Fibroblast of mammary gland (primary cell): ENCODE results near the gene PRELP.
"Not testable (repeated sequence)": the region's sequence is repeated elsewhere in the genome, so short reads cannot be mapped to it uniquely, and the experiment has no call there.

Experiments
- DNase-seq: peaks from one replicate; pipeline ENCODE4 v3.0.0-alpha.2; 2010; ENCODE audit warnings: low read depth
- H3K4me3 ChIP-seq: 2 replicates; pipeline ENCODE4 v1.5.1; 2011; ENCODE audit warnings: low read depth, mild to moderate bottlenecking, low read length, moderate library complexity; ENCODE audit not compliant: control insufficient read depth
- CTCF ChIP-seq: conservative IDR thresholded peaks from 2 replicates; pipeline ENCODE4 v1.5.1; 2011; ENCODE audit warnings: low read depth, low read length, inconsistent platforms; ENCODE audit not compliant: control insufficient read depth, insufficient read depth

The PRELP gene

GRCh38 chr1:203512848-203513584 is 37.4 kb downstream of the PRELP start:
- peak; percentile 94 for DNase-seq
- H3K4me3 ChIP-seq, result no peak overlapping the region

GRCh38 chr1:203513585-203514031 is 38.0 kb downstream of the PRELP start:
- H3K4me3 ChIP-seq, result no peak overlapping the region
- no peak for TF ChIP-seq CTCF
- no peak for DNase-seq

More at GRCh38 chr1:203512848-203513584, 37.4 kb downstream of the PRELP start:
- no peak for TF ChIP-seq CTCF

DNA sequence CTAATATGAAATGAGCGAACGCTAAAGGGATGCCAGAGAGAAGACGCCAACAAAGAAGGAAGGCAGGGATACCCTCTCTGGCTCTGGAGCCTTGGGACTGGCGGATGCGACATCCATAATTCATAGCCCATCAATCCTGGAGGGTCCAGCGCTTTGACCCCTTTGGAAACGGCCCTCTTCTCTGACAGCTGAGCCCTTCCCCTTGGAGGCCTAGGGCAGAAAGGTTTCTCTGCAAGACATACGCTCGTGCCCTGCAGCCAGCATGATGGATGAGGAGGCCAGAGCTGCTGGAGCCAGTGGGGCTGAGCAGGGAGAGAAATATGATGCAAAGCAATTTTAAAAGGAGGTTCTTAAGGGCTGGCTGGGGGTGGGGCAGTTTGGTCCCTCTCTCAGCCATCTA is 40.6 kb downstream of the PRELP start:
- H3K4me3 ChIP-seq, result no peak overlapping the region
- TF ChIP-seq CTCF, result no peak
- DNase-seq, result no peak

GRCh38 chr1:203516906-203517305 is 41.3 kb downstream of the PRELP start:
- DNase-seq, result no peak
- H3K4me3 ChIP-seq, result no peak overlapping the region
- no peak for TF ChIP-seq CTCF

- DNase-seq, result no peak
- TF ChIP-seq CTCF, result no peak
- H3K4me3 ChIP-seq, result no peak overlapping the region
These were observed 42.0 kb downstream of the PRELP start for GRCh38 chr1:203517426-203518110.

DNA sequence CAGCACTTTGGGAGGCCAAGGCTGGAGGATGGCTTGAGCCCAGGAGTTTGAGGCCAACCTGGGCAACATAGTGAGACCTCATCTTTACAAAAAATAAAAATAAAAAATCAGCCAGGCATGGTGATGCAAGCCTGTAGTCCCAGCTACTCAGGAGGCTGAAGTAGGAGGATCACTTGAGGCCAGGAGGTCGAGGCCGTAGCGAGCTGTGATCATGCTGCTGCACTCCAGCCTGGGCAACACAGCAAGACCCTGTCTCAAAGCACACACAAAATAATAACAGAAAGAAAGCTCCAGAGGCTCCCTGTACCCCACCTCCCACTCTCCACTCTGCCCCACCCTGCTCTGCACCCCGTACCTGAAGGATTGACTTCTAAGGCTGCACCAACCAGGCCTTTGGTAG is 42.5 kb downstream of the PRELP start:
- H3K4me3 ChIP-seq, DNase-seq: not testable (repeated sequence)

GRCh38 chr1:203518541-203518940 is 42.9 kb downstream of the PRELP start:
- no peak for DNase-seq
- TF ChIP-seq CTCF, result no peak
- H3K4me3 ChIP-seq, result no peak overlapping the region
